Peyer's patch (tissue), 4 donors: ENCODE results near the gene STEAP3.

Experiments
- POLR2A ChIP-seq, 2 donors: fragments of 450-650 bp; IDR thresholded peaks; one replicate each; pipeline ENCODE4 v1.5.1; 2017; ENCODE audit warnings: antibody characterized with exemption in 2 of 2, mild to moderate bottlenecking in 2 of 2, moderate library complexity in 2 of 2
- TF ChIP-seq, protein P1 (sequence below), 6 experiments: fragments of 450-650 bp in 4 of 6; fragments of 200-600 bp in 2 of 6; sonication (generic) in 1 of 6; IDR thresholded peaks; one replicate each; pipeline ENCODE4 v1.5.1; 2017 to 2019; ENCODE audit warnings: antibody characterized with exemption in 6 of 6, mild to moderate bottlenecking in 3 of 6, moderate library complexity in 1 of 6

GRCh38 chr2:119266091-119266589, 42.5 kb downstream of the STEAP3 start:
- TF ChIP-seq, protein P1, sequence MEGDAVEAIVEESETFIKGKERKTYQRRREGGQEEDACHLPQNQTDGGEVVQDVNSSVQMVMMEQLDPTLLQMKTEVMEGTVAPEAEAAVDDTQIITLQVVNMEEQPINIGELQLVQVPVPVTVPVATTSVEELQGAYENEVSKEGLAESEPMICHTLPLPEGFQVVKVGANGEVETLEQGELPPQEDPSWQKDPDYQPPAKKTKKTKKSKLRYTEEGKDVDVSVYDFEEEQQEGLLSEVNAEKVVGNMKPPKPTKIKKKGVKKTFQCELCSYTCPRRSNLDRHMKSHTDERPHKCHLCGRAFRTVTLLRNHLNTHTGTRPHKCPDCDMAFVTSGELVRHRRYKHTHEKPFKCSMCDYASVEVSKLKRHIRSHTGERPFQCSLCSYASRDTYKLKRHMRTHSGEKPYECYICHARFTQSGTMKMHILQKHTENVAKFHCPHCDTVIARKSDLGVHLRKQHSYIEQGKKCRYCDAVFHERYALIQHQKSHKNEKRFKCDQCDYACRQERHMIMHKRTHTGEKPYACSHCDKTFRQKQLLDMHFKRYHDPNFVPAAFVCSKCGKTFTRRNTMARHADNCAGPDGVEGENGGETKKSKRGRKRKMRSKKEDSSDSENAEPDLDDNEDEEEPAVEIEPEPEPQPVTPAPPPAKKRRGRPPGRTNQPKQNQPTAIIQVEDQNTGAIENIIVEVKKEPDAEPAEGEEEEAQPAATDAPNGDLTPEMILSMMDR (IDR thresholded peaks at IDR 0.05): no peak
- TF ChIP-seq POLR2A (IDR thresholded peaks at IDR 0.05): no peak
